ENCODE measurements around the gene TNRC18.

TNRC18 gene

GRCh38 chr7:5428478-5429252, 5.0 kb upstream of the TNRC18 start:
- peak; percentile 73 for DNase-seq (ENCODE audit: low spot score)

GRCh38 chr7:5426226-5426475, 2.5 kb upstream of the TNRC18 start:
- DNase-seq (ENCODE audit: low spot score), result no peak

GRCh38 chr7:5425507-5426225, 2.0 kb upstream of the TNRC18 start:
- DNase-seq (ENCODE audit: low spot score), result peak; percentile 73

GRCh38 chr7:5424749-5425506, 1.3 kb upstream of the TNRC18 start:
- DNase-seq (ENCODE audit: low spot score), result peak; percentile 69

GRCh38 chr7:5423976-5424748, 528 bp upstream of the TNRC18 start:
- DNase-seq (ENCODE audit: low spot score), result no peak

- DNase-seq (ENCODE audit: low spot score), result peak; percentile 58
These were observed 983 bp downstream of the TNRC18 start for GRCh38 chr7:5422396-5423305.

- peak; percentile 66 for DNase-seq (ENCODE audit: low spot score)
These were observed 1.8 kb downstream of the TNRC18 start for GRCh38 chr7:5421714-5422395.

- no peak for DNase-seq (ENCODE audit: low spot score)
These were observed 2.5 kb downstream of the TNRC18 start for GRCh38 chr7:5420881-5421713.

- DNase-seq (ENCODE audit: low spot score), result no peak
These were observed 3.4 kb downstream of the TNRC18 start for GRCh38 chr7:5420067-5420880.

- DNase-seq (ENCODE audit: low spot score), result peak; percentile 39
These were observed 4.0 kb downstream of the TNRC18 start for GRCh38 chr7:5419539-5420066.

DNA sequence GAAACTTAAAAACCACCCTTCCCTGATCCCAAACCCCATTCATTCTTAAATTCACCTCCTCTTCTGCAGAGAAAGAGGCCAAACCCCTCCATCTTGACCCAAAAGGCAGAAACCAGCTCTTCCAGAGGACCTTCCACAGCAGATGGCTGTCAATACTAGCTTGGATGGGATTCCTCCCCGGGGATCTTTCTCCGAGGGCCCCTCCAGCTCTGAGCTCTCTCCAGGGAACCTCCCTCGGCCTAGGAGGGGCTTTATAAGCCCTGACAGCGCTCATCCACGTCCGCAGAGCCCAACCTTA, 5.4 kb downstream of the TNRC18 start:
- no peak for DNase-seq (ENCODE audit: low spot score)

- DNase-seq (ENCODE audit: low spot score), result peak; percentile 53
These were observed 6.2 kb downstream of the TNRC18 start for GRCh38 chr7:5417106-5418071.

- no peak for DNase-seq (ENCODE audit: low spot score)
These were observed 8.7 kb downstream of the TNRC18 start for GRCh38 chr7:5414916-5415315.

- no peak for DNase-seq (ENCODE audit: low spot score)
These were observed 10.2 kb downstream of the TNRC18 start for GRCh38 chr7:5413449-5413786.

DNA sequence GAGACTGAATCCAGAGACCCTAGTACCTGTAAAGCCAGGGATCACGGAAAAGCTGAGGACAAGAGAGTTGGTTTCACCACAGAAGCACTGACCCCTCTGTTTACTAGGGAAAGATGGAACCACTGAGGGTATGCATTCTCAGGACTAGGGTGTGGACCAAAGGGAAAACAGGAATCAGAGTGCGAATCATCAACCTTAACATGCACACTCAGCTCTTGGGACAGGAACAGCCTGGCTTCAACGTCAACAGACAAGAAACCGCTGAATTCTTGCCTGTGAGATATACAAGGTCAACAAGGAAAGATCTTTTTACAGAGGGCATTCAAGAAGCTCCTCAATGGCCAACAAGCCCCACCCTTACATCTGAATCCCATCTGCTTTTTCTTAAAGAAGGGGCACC, 14.9 kb downstream of the TNRC18 start:
- DNase-seq (ENCODE audit: low spot score), result peak; percentile 5

DNA sequence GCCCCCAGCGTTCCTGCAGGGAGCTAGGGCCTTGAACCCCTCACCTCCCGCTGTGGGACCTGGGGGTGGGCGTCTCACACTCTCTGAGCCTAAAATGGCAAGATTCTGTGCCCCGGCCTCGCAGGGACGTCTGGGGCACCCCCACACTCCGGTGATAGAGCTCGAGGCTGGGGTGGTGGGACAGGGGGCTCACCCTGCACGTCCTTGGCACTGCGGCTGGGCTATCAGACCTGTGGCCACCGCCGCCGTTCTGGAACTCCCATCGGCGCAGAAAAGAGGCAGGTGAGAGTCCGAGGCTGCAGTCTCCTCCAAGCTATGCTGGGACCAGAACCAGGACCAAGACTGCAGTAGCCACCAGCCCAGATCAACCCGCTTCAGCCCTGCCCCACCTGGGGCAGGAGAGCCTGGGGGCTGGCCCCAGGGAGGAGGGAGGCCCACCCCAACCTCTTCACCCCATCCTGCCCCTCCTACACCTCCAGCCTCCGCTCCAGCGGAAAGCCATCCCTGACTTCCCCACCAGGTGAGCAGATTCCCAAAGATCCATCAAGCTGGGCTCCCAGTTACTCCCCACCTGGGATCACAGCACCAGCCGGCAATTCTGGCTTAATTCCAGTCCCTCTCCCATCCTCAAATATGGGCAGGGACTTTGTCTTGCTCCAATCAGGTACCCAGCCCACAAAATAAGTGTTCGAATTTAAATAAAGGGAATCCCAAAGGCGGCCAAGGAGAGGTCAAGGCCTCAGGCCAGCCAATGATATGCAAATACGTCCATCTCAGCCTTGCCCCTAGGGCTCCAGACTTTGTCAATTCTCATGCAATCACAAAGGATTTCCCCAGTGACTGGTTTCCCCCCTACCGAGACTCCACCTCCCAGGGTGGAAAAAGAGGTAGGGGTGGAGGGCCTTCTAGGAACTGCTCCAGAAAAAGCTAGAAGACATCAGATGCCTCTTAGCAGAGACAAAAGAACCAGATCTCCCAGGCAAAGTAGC, 16.4 kb downstream of the TNRC18 start:
- DNase-seq (ENCODE audit: low spot score), result peak; percentile 2
